Measurements from ENCODE around the gene KANSL1L.
A peak's percentile ranks its signal among the peaks of the same experiment; 100 is the strongest.
"Not testable (repeated sequence)": the region's sequence is repeated elsewhere in the genome, so short reads cannot be mapped to it uniquely, and the experiment has no call there.

KANSL1L gene, protein sequence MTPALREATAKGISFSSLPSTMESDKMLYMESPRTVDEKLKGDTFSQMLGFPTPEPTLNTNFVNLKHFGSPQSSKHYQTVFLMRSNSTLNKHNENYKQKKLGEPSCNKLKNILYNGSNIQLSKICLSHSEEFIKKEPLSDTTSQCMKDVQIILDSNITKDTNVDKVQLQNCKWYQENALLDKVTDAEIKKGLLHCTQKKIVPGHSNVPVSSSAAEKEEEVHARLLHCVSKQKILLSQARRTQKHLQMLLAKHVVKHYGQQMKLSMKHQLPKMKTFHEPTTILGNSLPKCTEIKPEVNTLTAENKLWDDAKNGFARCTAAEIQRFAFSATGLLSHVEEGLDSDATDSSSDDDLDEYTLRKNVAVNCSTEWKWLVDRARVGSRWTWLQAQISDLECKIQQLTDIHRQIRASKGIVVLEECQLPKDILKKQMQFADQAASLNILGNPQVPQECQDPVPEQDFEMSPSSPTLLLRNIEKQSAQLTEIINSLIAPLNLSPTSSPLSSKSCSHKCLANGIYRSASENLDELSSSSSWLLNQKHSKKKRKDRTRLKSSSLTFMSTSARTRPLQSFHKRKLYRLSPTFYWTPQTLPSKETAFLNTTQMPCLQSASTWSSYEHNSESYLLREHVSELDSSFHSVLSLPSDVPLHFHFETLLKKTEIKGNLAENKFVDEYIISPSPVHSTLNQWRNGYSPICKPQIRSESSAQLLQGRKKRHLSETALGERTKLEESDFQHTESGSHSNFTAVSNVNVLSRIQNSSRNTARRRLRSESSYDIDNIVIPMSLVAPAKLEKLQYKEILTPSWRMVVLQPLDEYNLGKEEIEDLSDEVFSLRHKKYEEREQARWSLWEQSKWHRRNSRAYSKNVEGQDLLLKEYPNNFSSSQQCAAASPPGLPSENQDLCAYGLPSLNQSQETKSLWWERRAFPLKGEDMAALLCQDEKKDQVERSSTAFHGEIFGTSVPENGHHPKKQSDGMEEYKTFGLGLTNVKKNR

DNA sequence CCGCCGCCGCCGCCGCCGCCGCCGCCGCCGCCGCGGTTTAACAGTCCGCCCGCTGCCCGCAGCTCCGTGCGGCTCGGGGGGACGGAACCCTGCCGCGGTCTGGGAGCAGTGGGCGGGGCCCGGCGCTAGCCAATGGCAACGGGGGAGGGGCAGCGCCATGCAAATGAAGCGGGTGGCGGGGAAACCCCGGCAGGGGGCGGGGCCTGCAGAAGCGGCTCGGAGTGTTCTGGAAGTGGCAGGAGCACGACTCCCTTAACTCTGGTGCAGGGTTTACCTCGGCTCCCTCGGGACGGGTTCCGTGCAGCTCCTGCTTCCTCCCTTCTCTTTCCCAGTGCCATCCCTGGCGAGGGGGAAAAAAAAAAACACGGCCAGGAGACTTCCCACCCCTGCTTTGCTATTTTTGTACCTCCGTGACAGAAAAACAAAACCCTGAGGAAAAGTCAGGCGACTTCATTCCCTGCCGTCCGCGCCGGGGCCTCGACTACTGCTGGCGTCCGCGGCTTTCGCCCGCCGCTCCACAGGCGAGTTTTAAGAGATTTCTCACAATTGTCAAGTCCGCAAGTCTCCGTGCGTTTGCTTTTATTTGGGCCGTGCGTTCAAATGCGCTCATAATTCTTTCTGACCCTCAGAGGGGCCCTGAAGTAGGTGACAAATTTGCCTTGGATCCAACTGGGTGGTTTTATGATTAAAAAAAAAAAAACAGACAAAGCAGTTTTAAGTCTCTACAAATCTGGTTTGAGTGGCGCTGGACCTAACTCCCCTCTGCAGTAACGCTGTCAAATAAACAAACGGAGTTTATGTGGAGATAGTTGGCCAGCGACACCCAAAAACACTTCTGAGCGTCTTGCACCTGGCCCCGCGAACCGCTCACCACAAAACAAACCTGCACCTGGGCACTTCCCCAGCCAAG, at the start of gene KANSL1L:
TSS of gene KANSL1L (minus strand) at position 101 of the 910 bp plus-strand sequence. CDS start 16,827 bp downstream, outside the sequence.
- DNase-seq = peak; percentile 94

DNA sequence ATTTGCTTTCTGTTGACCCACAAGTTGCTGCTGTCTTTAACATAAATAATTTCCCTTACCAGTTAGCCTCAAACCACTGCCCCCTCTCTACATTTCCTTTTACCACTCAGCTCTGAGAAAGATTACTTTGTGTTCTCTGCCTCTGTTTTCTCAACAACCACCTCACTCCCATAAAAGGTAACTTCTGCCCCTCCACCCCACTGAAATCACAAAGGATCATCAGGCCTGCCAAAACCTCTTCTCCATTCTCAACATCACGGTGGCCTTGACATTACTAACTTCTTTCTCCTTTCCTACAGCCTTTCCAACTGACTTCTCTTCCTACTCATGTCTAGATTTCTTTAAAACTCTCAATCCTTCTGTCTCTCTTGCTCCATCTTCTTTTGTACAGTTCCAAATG, 43.9 kb upstream of the KANSL1L start:
- DNase-seq = no peak

DNA sequence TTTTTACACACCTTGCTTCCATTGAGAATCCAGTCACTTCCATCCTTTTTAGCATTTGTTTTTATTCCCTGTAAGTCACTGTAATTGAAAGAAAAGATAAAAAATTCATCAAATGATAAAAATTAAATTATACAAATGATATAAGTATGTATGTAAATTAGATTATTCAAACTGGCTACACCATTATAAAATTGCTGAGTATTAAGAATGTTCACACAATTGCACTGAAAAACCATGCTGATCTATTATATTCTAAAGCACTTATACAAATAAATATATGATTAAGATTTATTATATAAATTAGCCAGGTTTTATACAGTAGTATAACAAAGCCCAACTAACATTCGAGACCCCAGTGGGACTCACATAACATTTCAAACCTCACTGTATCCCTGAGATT, 39.0 kb upstream of the KANSL1L start:
- no peak for DNase-seq

DNA sequence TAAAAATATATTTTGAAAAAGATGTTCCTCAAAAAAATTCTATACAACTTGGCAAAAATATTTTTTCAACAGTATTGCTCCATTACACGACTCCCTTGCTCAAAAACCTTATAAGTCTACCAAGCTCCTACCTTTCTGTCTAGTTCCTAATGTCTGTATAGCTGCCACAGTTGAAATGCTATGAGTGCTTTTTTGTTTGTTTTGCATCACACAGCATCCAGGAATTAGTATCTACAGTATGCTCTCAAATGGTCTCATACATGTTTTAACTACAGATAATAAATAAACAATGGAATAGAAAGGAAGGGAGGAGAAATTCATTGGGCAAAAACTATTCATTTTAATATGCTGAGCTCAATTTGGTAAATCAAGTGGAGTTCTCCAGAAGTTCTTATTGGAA, 36.7 kb upstream of the KANSL1L start:
- no peak for DNase-seq

DNA sequence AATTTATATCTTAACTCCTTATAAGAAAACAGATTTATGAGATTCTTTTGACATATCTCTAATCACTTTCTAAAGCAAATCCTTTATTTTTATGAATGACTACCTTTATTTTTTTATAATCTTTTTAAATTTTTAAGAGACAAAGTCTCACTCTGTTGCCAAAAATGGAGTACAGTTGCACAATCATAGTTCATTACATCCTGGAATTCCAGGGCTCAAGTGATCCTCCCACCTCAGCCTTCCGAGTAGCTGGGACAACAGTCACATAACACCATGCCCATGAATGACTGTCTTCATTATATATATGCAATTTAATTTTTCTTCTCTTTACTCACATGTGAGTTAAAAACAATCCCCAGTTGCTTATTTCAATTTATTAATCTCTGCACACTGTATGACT, 32.3 kb upstream of the KANSL1L start:
- no peak for DNase-seq

DNA sequence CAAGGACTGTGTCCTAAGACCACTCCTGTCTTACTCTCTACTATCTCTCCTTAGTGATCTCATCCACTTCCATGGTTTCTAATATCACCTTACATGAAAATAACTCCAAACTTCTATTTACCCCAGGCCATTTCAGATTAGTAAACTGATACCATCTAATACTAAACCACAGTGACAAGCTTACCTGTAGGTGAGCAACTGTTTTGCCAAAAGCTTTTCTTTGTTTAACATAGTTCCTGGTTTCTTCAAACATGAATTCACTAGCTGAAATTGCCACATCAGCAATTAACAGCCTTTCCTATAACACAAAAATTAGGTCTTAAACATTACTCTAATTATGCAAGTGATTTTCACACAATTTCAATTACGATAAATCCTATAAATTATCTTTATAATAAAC, 31.9 kb upstream of the KANSL1L start:
- DNase-seq = no peak

DNA sequence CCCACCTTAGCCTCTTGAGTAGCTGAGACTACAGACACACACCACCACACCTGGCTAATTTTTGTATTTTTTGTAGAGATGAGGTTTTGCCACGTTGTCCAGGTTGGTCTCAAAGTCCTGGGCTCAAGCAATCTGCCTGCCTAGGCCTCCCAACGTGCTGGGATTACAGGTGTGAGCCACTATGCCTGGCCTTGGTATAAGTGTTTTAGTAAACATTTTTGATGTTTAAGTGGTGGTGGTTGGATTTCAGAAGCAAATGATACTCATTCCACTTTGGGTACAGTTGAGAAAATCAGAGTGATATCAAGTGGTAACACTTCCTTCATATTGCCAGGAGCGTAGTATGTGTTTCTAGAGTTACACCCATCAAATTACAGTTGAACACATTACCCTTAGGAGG, 28.6 kb upstream of the KANSL1L start:
- DNase-seq = no peak

DNA sequence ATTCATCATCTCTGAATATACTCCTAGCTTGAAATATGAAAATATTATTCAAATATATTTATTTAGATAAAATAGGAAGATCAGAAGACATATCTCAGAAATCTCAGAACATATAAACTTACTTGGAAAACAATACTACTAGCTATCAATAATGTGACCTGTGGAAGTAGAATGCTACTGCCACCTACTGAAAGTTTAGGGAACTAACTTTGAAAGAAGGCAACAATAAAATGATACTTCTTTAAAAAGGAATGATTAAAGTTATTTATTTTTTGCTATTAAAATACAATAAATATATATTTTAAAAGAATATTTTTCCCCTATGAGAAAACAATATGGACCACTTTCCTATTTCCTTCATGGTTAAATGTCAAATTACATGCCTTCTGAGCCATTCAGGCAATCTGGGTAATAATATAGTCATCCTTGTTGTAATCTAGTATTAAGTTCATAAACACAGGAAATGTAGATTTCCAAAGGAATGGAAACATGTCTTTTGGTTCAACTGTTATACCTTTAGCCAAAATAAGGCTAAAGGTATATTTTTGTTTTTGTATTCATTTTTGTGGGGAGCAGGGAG, 28.1 kb upstream of the KANSL1L start:
- peak; percentile 9 for DNase-seq

DNA sequence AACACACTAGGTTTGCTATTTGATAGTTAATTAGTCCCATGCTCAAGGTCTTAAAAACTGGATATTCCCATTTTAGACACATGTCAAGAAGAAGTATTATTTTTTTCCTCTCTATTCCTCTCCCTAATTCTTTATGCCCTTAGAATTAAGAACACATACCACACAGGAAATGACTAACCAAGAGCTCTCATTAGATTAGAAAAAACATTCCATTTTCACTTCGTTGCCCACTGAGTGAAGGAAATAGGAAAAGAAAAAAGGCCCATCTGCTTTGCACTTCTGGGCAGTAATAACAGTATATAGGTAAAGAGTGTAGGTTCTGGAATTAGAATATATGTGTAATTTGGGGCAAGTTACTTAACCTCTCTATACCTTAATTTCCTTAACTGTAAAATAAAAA, 27.1 kb upstream of the KANSL1L start:
- no peak for DNase-seq

DNA sequence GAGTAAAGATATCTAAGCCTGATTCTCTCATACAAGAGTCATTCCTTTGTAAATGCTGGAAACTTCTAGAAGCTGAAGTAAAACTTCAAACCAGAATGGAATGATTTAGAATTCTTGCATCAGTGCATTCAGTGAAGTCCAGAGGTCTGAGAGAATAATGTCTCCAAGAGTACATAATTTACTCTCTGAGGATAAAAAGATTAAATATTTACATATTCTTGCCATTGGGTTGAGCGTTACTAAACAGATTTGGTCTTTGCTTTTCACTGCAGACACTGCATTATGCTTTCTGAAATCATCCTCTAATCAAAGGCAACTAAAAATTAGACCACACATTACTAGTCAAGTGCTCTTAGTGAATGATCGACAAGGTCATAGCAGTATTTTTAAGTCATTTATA, 26.5 kb upstream of the KANSL1L start:
- DNase-seq = no peak

DNA sequence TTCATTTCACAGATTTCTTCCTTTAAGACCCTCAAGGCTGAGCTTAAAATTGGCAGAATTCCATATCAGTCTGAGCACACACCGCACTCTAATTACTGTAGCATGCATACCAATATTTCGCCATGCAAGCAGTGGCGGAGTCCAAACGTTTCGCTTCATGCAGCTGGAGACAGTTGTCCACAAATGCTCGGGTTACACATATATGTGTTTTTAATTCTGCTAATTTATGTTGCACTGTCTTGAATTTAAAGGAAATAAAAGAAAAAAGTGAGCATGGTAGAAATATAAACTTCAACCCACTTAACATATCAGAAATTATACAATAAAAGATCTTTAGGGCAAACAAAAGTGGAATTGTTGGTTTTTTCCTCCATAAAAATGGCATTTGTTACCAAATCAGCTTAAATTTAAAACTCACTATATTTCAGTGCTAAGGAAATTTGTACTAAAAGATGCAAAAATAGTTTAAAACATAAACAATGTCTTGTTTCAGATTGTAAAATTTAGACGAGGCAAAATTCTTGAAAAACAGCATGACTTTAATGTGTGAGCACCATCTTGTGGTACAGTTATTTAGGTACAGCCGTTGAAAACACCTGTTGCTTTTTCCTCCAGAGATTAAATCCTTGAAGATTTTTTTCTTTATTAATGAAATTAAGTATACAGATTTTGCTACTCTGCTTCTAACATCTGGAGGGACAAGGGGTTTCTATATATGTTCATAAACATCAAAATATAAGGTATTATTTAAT, 24.1 kb upstream of the KANSL1L start:
- peak; percentile 59 for DNase-seq

DNA sequence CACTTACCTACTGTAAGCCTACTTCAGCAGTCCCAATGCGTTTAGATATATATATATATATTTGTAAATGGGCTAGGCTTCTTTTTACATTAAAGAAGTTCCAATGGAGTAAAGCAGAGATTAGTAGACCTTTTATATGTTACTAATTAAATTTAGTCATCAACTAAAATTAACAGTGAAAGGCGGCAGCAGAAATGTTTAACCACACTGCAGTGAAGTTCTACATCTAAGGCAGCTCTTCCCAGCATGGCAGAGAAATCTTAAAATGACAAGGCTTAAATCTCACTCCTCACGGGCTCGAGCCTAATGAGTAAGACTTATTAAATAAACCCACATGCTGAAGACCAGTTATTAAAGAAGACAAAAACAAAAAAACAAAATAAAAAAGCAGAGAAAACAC, 19.1 kb upstream of the KANSL1L start:
- DNase-seq = no peak

DNA sequence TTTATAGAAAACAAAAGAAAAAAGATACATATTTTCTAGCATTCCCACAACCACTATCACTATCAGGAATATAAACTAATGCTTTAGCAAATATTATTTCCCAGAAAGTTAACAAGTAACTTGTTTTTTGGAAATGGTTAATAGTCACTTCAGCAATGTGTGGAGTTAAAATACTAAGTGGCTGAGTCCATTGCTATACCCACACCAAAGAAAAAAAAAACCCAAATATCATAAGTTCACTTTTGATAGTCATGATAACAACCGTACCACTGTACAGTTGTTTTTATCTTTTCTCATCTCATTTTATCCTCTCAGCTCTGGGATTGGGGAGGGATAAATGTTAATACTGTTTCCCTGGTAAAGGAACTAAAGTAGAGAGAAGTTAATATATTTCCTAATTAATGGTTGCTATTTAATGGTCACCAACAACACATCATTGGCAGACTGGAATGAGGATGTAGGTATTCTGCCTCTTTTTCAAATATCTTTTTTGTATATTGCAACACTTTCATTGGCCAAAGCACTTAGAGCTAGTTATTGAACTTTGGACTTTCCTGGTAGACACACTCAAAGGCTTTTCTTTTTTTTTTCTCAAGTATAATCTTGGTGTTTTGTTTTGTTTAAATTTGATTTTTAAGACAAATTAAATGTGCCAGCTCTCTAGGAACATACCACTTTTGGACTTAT, 18.4 kb upstream of the KANSL1L start:
- no peak for DNase-seq

DNA sequence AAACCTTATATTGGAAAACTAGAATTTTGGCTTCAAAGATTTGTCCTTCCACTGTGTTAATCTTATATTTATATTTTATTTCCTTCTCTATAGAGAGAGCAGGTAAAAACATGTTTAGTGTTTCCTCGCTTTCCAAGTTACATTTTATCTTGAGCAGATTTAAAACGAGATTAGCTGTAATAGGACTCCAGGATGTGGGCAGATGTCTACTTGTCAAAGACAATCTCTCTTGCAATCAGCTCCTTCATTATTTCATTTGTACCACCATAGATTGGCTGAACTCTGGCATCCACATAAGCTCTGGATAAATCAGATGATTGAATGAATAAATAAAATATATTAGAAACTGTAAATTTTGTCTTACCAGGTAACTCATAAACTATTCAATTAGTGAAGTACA, 17.5 kb upstream of the KANSL1L start:
- no peak for DNase-seq

DNA sequence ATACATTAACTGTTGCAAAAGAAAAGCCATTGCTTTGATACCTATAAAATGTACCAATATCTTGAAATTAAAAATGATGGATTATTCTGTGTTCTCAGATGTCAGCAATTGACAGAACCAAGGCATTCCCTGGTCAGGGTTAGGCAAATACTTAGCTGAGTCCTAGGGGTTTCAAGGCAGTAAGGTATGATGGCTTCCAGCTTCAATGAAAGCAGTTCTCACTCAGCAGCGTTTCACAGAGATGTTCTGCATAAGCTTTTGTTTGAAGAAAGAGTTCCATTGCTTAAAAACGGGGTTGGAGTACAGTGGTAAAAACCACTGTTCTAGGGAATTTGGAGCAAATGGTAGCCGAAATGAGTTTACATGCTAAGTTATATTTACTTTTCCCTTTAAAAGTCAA, 17.0 kb upstream of the KANSL1L start:
- no peak for DNase-seq

DNA sequence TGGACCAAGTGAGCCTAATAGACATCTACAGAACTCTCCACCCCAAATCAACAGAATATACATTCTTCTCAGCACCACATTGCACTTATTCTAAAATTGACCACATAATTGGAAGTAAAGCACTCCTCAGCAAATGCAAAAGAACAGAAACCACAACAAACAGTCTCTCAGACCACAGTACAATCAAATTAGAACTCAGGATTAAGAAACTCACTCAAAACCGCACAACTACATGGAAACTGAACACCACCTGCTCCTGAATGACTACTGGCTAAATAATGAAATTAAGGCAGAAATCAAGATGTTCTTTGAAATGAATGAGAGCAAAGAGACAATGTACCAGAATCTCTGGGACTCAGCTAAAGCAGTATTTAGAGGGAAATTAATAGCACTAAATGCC, 12.7 kb upstream of the KANSL1L start:
- not testable (repeated sequence) for DNase-seq

DNA sequence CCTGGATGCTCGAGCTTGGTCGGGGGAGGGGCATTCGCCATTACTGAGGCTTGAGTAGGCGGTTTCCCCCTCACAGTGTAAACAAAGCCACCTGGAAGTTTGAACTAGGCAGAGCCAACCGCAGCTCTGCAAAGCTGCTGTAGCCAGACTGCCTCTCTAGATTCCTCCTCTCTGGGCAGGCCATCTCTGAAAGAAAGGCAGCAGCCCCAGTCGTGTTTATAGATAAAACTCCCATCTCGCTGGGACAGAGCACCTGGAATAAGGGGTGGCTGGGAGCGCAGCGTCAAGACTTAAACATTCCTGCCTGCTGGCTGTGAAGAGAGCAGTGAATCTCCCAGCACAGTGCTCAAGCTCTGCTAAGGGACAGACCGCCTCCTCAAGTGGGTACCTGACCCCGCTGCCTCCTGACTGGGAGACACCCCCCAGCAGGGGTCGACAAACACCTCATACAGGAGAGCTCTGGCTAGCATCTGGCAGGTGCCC, 10.4 kb upstream of the KANSL1L start:
- DNase-seq = not testable (repeated sequence)

DNA sequence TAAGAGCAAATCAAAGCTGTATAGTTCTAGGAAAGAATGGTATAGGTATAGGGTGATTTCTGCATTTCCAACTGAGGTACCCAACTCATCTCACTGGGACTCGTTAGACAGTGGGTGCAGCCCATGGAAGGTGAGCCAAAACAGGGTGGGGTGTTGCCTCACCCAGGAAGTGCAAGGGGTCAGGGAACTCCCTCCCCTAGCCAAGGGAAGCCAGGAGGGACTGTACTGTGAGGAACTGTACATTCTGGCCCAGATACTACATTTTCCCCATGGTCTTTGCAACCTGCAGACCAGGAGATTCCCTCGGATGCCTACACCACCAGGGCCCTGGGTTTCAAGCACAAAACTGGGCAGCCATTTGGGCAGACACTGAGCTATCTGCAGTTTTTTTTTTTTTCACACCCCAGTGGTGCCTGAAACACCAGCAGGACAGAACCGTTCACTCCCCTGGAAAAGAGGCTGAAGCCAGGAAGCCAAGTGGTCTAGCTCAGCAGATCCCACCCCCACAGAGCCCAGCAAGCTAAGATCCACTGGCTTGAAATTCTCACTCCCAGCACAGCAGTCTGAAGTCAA, 9.9 kb upstream of the KANSL1L start:
- not testable (repeated sequence) for DNase-seq

DNA sequence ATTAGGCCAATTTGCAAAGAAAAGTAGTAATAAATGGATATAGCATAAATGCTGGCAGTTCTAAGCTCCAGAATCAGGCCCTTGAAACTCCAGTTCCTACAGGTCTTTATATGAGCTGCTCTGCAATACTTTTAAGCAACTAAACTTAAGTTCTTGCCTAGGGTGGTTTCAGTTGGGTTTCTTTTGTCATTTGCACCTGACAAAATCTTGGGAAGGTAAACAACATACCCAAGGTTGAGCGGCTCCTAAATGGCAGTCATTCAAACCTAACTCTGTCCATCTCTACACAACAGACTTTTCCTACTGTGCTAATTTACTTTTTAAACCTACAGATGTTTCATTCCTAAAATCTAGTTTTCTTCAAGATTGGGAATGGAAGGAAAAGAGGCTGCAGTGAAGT, 9.3 kb upstream of the KANSL1L start:
- no peak for DNase-seq

DNA sequence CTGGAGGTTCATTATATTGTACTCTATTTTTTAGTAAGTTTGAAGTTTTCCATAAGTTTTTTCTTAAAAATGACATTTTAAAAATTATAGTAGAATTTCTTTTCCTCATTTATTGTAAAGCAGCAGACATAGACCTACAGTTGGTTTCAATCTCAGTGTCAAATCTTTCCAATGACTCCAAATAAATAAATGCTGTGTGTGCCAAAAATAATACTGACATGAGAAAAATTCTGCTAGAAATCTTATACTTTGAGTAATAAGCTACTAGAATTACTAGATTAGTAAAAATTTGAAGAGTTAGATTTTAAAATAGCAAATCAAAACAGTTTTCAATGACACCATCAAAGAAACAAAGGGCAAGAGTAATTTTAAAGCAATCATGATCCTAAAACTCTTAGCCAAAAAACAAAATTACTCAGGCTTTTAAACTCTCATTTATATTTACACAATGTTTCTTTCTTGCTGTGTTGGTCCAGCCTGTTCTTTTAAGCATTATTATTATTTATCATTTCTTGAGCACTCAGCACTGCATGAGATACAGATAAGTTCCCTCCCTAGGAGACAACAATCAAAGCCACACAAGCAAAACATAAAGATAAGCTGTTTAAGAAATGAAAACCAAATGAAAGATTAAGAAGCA, 8.3 kb upstream of the KANSL1L start:
- no peak for DNase-seq

Measured in NCI-H1092 treated with DMSO at 0.1 percent for 48 hours (cell line).